Lung (tissue), 12 donors: ENCODE measurements around the gene MED16. TPM values are rescaled to one million over a fixed set of nuclear protein-coding genes. Genes with fewer than 3 reads are reported as not detected.

Experiments
- ATAC-seq: fragments of 200-7000 bp; cut with Tn5 transposase; one replicate; pipeline ENCODE4 v1.9.1; 2020; ENCODE audit warnings: moderate number of reproducible peaks; ENCODE audit not compliant: insufficient read depth, low FRiP score
- DNase-seq, 3 donors: peaks; one replicate each; pipeline ENCODE4 v3.0.0-alpha.2; 2013 to 2017
- H3K27ac ChIP-seq, 2 donors: one replicate each; pipeline ENCODE4 v1.5.1; 2013; ENCODE audit warnings: mild to moderate bottlenecking in 2 of 2, moderate library complexity in 2 of 2, control low read depth in 1 of 2, inconsistent platforms in 1 of 2, low read depth in 1 of 2, low read length in 1 of 2
- H3K27me3 ChIP-seq, 3 donors: one replicate each; pipeline ENCODE4 v1.5.1; 2013; ENCODE audit warnings: low read length in 2 of 3; ENCODE audit not compliant: control insufficient read depth in 3 of 3, insufficient read depth in 3 of 3
- H3K36me3 ChIP-seq, 4 donors: one replicate each; pipeline ENCODE4 v1.5.1; 2013; ENCODE audit warnings: low read length in 4 of 4, mild to moderate bottlenecking in 1 of 4, moderate library complexity in 1 of 4; ENCODE audit not compliant: control insufficient read depth in 4 of 4, insufficient read depth in 4 of 4
- H3K4me1 ChIP-seq, 5 donors: one replicate each; pipeline ENCODE4 v1.5.1; 2013; ENCODE audit warnings: low read length in 5 of 5, mild to moderate bottlenecking in 2 of 5, moderate library complexity in 1 of 5; ENCODE audit not compliant: control insufficient read depth in 5 of 5, insufficient read depth in 5 of 5
- H3K4me3 ChIP-seq: one replicate; pipeline ENCODE4 v1.5.1; 2013; ENCODE audit warnings: mild to moderate bottlenecking, control low read depth, moderate library complexity
- H3K9ac ChIP-seq, 2 donors: one replicate each; pipeline ENCODE4 v1.5.1; 2013; ENCODE audit warnings: low read length in 2 of 2, control low read depth in 1 of 2; ENCODE audit not compliant: insufficient read depth in 1 of 2
- H3K9me3 ChIP-seq, 4 donors: one replicate each; pipeline ENCODE4 v1.5.1; 2013; ENCODE audit warnings: low read length in 3 of 4, mild to moderate bottlenecking in 1 of 4, moderate library complexity in 1 of 4; ENCODE audit not compliant: control insufficient read depth in 4 of 4, insufficient read depth in 3 of 4
- WGBS, 2 donors: extraction: QIAGEN DNeasy Blood & Tissue Kit; methylation state at CpG; one replicate each; pipeline ENCODE4 v1.1.7; 2013; 5-methylcytosine and 5-hydroxymethylcytosine counted together
- polyA plus RNA-seq, 2 donors: library from polyadenylated mRNA; stranded (reverse); fragments of 200-250 nt; gene quantifications; one replicate each; pipeline ENCODE4 v1.2.1, GENCODE V29; 2013
- total RNA-seq, 2 donors: library from RNA; depleted of rRNA in 1 of 2; stranded (reverse); fragments of >200 nt in 1 of 2; gene quantifications; one replicate each; pipeline ENCODE4 v1.2.1, GENCODE V29; 2014 to 2021
- TF ChIP-seq, protein P1 (sequence below): IDR thresholded peaks from 2 replicates; pipeline ENCODE4 v1.5.1; 2012; ENCODE audit warnings: mild to moderate bottlenecking; ENCODE audit errors: control extremely low read depth, extremely low read depth
- donor health status: control.
- donor health status: control.
- donor health status: Bipolar disorder and iron deficiency.
- donor health status: healthy.
- donor health status: DM: yes; HTN: yes; CAD: no.

Gene MED16
- total and polyA plus RNA-seq, 4 donors, result 38.7 to 72.3 (median 52.3) TPM

DNA sequence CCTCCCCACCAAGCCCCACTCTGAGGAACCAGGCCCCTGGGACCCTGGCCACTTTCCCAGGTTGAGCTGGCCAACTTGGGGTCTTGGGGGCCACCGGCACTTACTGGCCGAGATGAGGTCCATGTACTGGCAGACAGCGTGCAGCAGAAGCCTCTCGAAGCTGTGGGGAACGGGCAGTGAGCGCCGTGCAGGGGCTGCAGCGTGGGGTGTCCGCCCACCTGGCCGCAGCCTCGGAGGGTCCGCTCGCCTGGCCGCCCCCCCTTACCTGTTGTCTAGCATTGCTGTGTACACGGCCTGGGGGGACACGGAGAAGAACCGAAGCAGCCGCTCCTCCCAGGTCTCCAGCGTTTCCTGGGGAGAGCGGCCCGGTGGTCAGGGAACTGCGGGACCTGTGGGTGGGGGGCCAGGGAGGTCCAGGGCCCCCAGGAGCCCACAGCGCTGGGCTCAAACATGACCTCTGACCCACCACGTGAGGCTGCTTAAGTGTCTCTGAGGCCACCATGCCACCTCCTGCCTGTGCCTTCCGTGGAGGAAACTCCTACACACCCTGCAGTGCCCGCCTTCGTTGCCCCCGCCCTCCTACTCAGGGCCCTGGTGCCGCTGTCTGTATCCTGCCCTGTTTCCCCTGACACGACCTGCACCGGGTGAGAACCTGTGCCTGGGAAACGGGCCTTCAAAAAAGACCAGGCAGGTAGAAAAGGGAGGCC lies 6.5 kb upstream of the MED16 start:
- Histone ChIP-seq H3K27me3 (no peaks in the 10 kb centered on the region), H3K36me3 (peaks cover 0 to 33% (median 3%) of the 10 kb centered on the region in 4 donors), H3K9me3 (no peaks in the 10 kb centered on the region), H3K27ac (no peak overlapping the region), H3K9ac (no peak overlapping the region), H3K4me3 (no peak overlapping the region), H3K4me1 (peaks cover 0 to 5% (median 0%) of the 10 kb centered on the region in 5 donors)
- 90 to 91% methylated on average over 31 to 32 of the region's 32 CpGs for WGBS, 2 donors
- ATAC-seq, result no peak
- TF ChIP-seq, protein P1, sequence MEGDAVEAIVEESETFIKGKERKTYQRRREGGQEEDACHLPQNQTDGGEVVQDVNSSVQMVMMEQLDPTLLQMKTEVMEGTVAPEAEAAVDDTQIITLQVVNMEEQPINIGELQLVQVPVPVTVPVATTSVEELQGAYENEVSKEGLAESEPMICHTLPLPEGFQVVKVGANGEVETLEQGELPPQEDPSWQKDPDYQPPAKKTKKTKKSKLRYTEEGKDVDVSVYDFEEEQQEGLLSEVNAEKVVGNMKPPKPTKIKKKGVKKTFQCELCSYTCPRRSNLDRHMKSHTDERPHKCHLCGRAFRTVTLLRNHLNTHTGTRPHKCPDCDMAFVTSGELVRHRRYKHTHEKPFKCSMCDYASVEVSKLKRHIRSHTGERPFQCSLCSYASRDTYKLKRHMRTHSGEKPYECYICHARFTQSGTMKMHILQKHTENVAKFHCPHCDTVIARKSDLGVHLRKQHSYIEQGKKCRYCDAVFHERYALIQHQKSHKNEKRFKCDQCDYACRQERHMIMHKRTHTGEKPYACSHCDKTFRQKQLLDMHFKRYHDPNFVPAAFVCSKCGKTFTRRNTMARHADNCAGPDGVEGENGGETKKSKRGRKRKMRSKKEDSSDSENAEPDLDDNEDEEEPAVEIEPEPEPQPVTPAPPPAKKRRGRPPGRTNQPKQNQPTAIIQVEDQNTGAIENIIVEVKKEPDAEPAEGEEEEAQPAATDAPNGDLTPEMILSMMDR, result no peak
- no peak for DNase-seq

DNA sequence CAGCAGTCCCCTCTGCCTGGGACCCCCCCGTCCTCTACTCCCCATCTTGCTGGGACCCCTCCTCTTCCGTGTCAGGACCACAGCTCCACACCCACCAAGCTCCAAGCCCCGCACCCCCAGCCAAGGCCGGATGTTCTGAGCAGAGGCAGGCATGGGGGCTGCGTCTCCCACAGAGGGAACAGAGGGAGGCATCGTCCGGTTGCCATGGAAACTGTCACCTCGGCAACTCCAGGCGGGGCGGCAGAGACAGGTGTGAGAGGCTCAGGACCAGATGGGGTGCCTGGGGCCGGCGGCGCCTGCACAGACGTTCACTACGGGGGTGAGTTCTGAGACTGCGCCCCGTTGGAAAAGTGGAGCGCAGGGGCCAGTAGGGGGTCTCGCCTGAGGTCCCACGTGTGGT lies 5.7 kb upstream of the MED16 start:
- WGBS, 2 donors, result 83 to 90% methylated on average over 20 of the region's 20 CpGs
- TF ChIP-seq, protein P1, result no peak

DNA sequence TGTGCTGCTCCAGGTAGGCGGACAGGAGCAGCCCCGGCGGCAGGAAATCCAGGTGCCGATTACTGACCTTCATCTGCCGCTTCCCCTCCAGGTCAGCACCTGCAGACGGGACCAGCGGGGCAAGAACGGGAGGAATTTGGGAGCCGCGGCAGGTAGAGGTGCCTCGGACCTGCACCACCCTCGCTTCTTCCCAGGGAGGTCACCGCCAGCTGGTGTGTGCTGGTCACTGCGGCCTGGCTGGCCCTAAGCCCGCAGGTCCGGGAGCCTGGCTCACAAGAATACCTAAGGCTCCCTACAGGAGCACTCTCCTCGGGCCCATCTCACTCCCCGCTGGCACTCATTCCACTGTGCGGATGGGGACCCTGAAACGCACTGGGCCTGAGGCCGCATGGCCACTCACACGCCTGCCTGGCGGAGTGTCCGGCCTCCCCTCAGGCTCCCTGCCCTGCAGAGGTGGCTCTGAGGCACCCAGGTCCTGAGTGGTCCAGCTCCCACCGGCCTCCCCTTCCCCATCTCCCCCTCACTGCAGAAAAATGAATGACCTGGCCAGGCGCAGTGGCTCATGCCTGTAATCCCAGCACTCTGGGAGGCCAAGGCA lies 4.6 kb upstream of the MED16 start:
- TF ChIP-seq, protein P1, result no peak
- no peak overlapping the region for H3K4me3 ChIP-seq
- H3K9me3 ChIP-seq, result no peaks in the 10 kb centered on the region
- H3K9ac ChIP-seq, result no peak overlapping the region
- ATAC-seq (no peak), DNase-seq (no peak)
- H3K36me3 ChIP-seq, result peaks cover 0 to 28% (median 3%) of the 10 kb centered on the region in 4 donors
- no peaks in the 10 kb centered on the region for H3K4me1 ChIP-seq
- H3K27ac ChIP-seq, result no peak overlapping the region
- WGBS, 2 donors, result 91% methylated on average over 26 of the region's 26 CpGs
- H3K27me3 ChIP-seq, result no peaks in the 10 kb centered on the region

More for the DNA sequence above, 5.7 kb upstream of the MED16 start:
- DNase-seq (no peak), ATAC-seq (no peak)
- H3K27me3 ChIP-seq, result no peaks in the 10 kb centered on the region
- peaks cover 0 to 5% (median 0%) of the 10 kb centered on the region in 5 donors for H3K4me1 ChIP-seq
- H3K9ac ChIP-seq, result no peak overlapping the region
- H3K36me3 ChIP-seq, result peaks cover 0 to 33% (median 3%) of the 10 kb centered on the region in 4 donors
- no peak overlapping the region for H3K4me3 ChIP-seq
- H3K27ac ChIP-seq, result no peak overlapping the region
- H3K9me3 ChIP-seq, result no peaks in the 10 kb centered on the region
